GM12865 (cell line): ENCODE measurements around the gene INPP5K.

Experiments used
- DNase-seq: peaks from one replicate; pipeline ENCODE4 v3.0.0; 2010; ENCODE audit warnings: low read depth
- H3K4me3 ChIP-seq: 2 replicates; pipeline ENCODE4 v1.5.1; 2011; ENCODE audit warnings: mild to moderate bottlenecking, low read depth, low read length, control low read depth
- CTCF ChIP-seq: IDR thresholded peaks from 2 replicates; pipeline ENCODE4 v1.5.1; 2011; ENCODE audit warnings: low read length, control low read depth, low read depth, inconsistent platforms; ENCODE audit not compliant: insufficient read depth; ENCODE audit errors: missing control alignments

Gene INPP5K

GRCh38 chr17:1505586-1505985 lies 10.8 kb downstream of the INPP5K start:
- no peak for TF ChIP-seq CTCF
- no peak for DNase-seq
- no peak overlapping the region for H3K4me3 ChIP-seq

GRCh38 chr17:1504866-1505265 lies 11.5 kb downstream of the INPP5K start:
- DNase-seq = no peak
- H3K4me3 ChIP-seq = no peak overlapping the region
- no peak for TF ChIP-seq CTCF

GRCh38 chr17:1503699-1504098 lies 12.7 kb downstream of the INPP5K start:
- H3K4me3 ChIP-seq = no peak overlapping the region
- TF ChIP-seq CTCF = no peak
- no peak for DNase-seq

- DNase-seq = no peak
Measured at GRCh38 chr17:1498869-1499268, 17.5 kb downstream of the INPP5K start.

GRCh38 chr17:1498233-1498632 lies 18.2 kb downstream of the INPP5K start:
- no peak overlapping the region for H3K4me3 ChIP-seq
- TF ChIP-seq CTCF = no peak
- no peak for DNase-seq

More at GRCh38 chr17:1498869-1499268, 17.5 kb downstream of the INPP5K start:
- no peak overlapping the region for H3K4me3 ChIP-seq
- TF ChIP-seq CTCF = no peak

GRCh38 chr17:1497831-1498230 lies 18.6 kb downstream of the INPP5K start:
- no peak for DNase-seq
- H3K4me3 ChIP-seq = no peak overlapping the region
- TF ChIP-seq CTCF = no peak

- no peak overlapping the region for H3K4me3 ChIP-seq
- no peak for TF ChIP-seq CTCF
- no peak for DNase-seq
Measured at GRCh38 chr17:1496869-1497268, 19.5 kb downstream of the INPP5K start.
